GM15510 (cell line): ENCODE measurements around the gene LMO3.

Source experiments
- POLR2A ChIP-seq: IDR thresholded peaks from 3 replicates; pipeline ENCODE4 v1.6.1; 2011; ENCODE audit warnings: borderline replicate concordance; ENCODE audit not compliant: insufficient read length; ENCODE audit errors: extremely low read depth

Gene LMO3

DNA sequence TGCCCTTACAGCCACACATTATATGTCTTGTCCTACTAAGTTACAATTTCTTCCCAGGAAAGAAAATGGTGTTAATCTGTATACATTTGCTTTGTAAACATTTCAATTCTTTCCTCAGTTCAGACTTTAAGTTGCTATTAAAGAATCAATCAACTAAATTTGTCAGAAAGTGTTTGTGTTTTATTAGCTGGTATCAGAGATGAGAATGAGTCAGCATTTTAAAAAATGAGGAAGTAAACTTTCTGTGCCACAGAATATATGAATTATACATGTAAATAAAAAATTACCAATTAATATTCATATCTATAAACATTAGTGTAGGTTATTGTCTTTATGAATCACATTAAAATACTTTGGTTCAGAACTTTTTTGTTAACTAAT is 82.0 kb downstream of the LMO3 start:
- TF ChIP-seq POLR2A: no peak

DNA sequence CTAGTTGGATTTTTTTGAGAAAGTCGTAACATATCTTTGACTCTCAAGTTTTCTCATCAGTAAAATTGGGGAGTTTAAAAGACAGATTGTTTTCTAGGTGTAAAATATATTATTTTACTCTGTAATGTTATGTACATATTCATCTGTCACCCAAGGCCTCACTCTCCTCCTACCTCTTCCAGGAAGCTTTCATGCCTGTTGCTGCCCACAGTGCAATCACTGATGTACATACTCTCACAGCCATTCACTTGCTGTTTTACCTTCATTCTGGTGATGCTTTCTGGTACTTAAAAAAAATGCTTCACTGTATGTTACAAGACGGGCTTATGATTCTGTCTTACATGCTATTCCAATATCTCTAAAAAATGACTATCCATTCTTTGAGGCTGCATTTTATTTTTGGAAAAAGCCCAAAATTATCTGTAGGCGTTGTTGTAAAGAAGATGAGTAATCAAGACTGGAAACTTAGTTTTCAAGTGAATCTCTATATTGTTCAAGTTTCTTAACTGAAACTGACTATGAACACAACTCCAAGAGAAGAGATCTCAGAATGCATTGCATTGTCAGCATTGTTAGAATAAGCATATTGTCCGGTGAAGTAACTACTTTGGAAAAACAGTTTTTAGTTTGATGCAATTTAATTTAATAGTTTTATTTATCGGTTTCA is 82.5 kb downstream of the LMO3 start:
- no peak for TF ChIP-seq POLR2A

DNA sequence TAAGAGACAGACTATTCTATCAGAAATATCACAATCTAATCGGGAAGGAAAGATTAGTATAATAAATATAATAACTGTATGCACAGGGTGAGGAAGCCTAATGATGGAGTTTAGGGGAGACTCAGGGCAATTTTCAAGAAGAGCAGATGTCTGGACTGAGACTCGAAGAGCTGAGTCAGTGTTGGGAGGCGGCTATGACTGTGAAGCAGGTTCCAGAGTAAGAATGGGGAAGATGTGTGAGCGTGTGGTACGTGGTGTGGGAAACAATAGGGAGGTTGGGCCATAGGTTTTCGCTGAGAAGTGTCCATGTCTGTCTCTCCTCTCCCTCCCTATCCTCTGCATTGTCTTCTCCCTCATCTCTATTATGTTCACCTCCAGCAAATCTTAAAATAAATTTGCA is 85.6 kb downstream of the LMO3 start:
- no peak for TF ChIP-seq POLR2A

GRCh38 chr12:16515666-16516065 is 90.3 kb downstream of the LMO3 start:
- TF ChIP-seq POLR2A: no peak

DNA sequence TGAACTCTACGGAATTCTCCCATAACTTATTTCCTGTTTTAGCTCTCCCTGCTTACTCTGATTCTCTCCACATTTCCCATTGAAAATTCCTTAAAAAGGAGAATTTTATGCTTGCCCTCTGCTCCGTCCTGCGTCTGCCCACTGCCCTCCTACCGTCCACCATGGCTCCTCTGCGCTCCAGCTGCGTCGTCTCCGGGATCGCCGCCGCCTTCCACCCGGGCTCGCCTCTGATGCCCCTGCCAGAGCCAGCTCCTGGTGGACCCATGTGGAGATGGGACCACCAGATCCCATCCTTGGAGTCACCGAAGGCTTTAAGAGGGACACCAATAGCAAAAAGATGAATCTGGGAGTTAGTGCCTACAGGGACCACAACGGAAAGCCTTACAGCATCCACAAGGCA is 92.7 kb downstream of the LMO3 start:
- TF ChIP-seq POLR2A: no peak

DNA sequence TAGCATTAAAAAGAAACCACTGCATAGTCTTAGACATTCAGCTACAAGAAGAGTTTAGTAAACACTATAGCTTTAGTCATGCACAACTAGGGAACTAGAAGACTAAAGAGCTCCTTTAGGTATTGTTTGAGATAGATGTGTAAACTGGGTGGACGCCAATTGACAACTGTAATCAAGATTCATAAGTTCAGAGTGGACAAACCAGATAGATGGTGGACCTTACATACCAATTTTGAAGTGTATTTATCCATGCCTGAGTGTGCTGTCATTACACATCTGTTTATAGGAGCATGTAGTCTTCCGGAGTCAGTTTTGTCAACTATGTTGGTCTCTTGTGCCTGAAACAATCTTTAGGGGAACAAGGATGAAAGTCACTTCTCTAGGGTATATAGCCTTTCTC is 96.6 kb downstream of the LMO3 start:
- TF ChIP-seq POLR2A: no peak

DNA sequence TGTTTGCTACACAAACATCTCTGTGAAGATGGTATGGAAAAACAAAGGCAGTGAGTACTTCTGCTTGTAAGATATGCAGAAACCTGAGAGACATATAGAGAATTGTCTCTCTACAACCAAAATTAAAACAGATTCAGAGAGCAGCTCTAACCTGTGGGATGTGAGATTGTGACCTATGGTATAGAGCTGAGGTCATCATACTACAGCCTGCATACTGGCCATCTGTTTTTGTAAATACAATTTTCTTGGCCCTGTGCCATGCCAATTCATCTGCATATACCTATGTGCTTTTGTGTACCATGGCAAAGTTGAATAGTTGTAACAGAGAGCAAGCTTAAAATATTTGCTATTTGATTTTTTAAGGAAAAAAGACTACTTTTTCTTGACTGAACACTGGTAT is 99.6 kb downstream of the LMO3 start:
- TF ChIP-seq POLR2A: no peak

- no peak for TF ChIP-seq POLR2A
These were observed 101.8 kb downstream of the LMO3 start for GRCh38 chr12:16504200-16504599.

GRCh38 chr12:16499611-16500010 is 106.4 kb downstream of the LMO3 start:
- no peak for TF ChIP-seq POLR2A
